Rectal smooth muscle tissue (tissue), 1 donor: ENCODE measurements around the gene RAB44.

Source experiments
- H3K27ac ChIP-seq: one replicate; pipeline ENCODE4 v1.7.0; 2013; ENCODE audit warnings: low read depth, low read length, inconsistent platforms
- H3K27me3 ChIP-seq: one replicate; pipeline ENCODE4 v1.7.0; 2013; ENCODE audit warnings: low read length; ENCODE audit not compliant: control insufficient read depth, insufficient read depth
- H3K36me3 ChIP-seq: one replicate; pipeline ENCODE4 v1.7.0; 2013; ENCODE audit warnings: low read length; ENCODE audit not compliant: control insufficient read depth, insufficient read depth
- H3K4me1 ChIP-seq: one replicate; pipeline ENCODE4 v1.7.0; 2013; ENCODE audit warnings: low read length; ENCODE audit not compliant: control insufficient read depth, insufficient read depth
- H3K4me3 ChIP-seq: one replicate; pipeline ENCODE4 v1.7.0; 2013; ENCODE audit warnings: low read length
- H3K9ac ChIP-seq: one replicate; pipeline ENCODE4 v1.7.0; 2013; ENCODE audit warnings: low read length

RAB44 gene

GRCh38 chr6:36724514-36725390, 27.1 kb downstream of the RAB44 start:
- Histone ChIP-seq H3K27ac (no peak overlapping the region), H3K36me3 (no peaks in the 10 kb centered on the region), H3K4me1 (no peaks in the 10 kb centered on the region)

DNA sequence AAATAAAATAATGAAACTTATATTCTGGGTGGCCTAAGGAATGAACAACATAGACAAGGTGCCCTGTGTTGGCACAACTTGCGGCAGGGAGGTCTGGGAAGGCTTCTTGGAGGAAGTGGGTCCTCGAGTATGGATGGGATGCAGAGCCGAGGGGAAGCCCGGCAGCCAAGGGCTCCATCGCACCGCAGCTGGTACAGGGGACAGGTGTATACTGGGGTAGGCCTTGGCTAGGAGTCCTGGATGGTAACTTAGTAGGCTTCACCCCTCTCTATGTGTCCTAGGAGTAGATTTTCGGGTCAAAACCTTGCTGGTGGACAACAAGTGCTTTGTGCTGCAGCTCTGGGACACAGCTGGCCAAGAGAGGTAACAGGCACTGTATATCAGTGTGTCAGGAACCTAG, 28.0 kb downstream of the RAB44 start:
- Histone ChIP-seq H3K4me1 (no peaks in the 10 kb centered on the region), H3K27me3 (no peaks in the 10 kb centered on the region), H3K27ac (no peak overlapping the region), H3K9ac (no peak overlapping the region), H3K36me3 (no peaks in the 10 kb centered on the region), H3K4me3 (no peak overlapping the region)

More at GRCh38 chr6:36724514-36725390, 27.1 kb downstream of the RAB44 start:
- Histone ChIP-seq H3K9ac (no peak overlapping the region), H3K4me3 (no peak overlapping the region), H3K27me3 (no peaks in the 10 kb centered on the region)

GRCh38 chr6:36727505-36728021, 29.9 kb downstream of the RAB44 start:
- Histone ChIP-seq H3K27me3 (no peaks in the 10 kb centered on the region), H3K27ac (no peak overlapping the region), H3K4me3 (no peak overlapping the region), H3K36me3 (no peaks in the 10 kb centered on the region), H3K9ac (no peak overlapping the region), H3K4me1 (no peaks in the 10 kb centered on the region)

- Histone ChIP-seq H3K4me3 (no peak overlapping the region), H3K9ac (no peak overlapping the region), H3K4me1 (no peaks in the 10 kb centered on the region), H3K27me3 (no peaks in the 10 kb centered on the region), H3K27ac (no peak overlapping the region), H3K36me3 (no peaks in the 10 kb centered on the region)
These were observed 30.9 kb downstream of the RAB44 start for GRCh38 chr6:36728289-36729160.

GRCh38 chr6:36729161-36729524, 31.5 kb downstream of the RAB44 start:
- Histone ChIP-seq H3K27ac (no peak overlapping the region), H3K36me3 (no peaks in the 10 kb centered on the region), H3K4me3 (no peak overlapping the region), H3K4me1 (no peaks in the 10 kb centered on the region), H3K9ac (no peak overlapping the region), H3K27me3 (no peaks in the 10 kb centered on the region)

DNA sequence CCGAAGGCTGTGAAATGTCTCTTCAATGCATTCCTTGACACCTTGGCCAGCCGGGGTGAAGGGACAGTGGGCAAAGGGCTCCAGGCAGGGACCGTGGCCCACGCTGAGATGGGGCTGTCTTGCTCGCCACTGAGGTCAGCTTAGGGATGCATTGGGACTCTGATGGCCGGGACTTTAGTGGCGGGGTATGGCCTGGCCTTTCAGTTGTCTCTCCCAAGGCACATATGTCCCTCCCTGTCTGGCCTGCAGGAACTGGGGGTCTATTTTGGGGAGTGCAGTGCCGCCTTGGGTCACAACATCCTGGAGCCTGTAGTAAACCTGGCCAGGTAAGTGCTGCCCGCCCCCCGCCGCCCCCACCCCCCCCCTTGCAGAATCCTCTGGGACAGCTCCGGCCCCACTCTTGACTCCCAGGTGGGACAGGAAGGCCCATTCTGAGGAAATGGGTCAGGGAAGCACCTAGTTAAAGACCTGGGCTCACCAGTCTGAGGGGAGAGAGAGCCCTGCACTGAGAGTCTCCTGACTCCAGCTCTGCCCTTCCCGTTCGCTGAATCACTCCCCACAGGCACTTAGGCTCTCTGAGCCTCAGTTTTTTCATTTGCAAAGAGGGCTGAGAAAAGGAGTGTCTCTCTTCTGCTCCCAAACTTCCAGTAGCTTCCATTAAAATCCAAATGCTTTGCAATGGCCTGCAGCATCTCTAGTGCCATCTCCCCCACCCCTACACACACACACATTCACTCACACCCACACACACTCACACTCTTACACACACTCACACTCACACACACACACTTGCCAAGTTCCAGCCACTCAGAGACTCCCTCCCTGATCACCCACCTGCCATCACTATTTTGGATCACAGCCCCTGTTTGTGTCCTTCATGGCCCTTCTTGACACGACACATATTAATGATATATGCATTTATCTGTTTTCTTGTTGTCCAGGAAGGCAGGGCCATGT, 33.1 kb downstream of the RAB44 start:
- Histone ChIP-seq H3K9ac (no peak overlapping the region), H3K27ac (no peak overlapping the region), H3K4me1 (peaks cover 6% of the 10 kb centered on the region), H3K4me3 (no peak overlapping the region), H3K27me3 (no peaks in the 10 kb centered on the region), H3K36me3 (no peaks in the 10 kb centered on the region)

DNA sequence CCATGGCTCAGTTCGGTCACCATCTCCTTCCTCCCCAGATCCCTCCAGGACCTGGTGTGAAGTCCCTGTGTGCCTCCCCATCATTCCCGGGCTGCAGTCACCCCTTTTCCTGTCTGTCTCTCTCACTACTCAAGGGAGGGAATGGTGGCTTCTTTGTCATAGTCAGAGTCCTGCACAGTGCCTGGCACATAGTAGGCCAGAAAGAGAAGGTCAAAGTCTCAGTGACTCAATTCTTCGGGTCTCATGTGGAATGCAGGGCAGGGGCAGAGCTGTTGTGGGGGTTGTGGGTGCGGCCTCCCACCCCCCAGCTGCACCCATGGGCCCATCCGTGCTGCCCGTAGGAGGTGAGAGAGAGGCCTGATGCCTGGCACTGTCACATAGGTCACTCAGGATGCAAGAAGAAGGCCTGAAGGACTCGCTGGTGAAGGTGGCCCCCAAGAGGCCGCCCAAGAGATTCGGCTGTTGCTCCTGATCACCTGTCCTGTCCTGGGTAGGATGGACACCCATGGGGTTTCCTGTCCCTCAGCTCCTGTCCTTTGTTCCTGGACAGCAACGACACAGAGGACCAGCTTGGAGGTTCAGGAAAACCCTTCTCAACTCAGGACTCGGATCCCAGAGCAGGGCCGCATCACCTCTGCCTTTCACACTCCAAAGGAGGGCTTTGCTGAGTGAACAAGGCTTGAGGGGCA, 34.1 kb downstream of the RAB44 start:
- Histone ChIP-seq H3K27ac (no peak overlapping the region), H3K4me1 (peaks cover 9% of the 10 kb centered on the region), H3K27me3 (no peaks in the 10 kb centered on the region), H3K9ac (no peak overlapping the region), H3K36me3 (no peaks in the 10 kb centered on the region), H3K4me3 (no peak overlapping the region)

- H3K27me3 ChIP-seq, result no peaks in the 10 kb centered on the region
- H3K27ac ChIP-seq, result no peak overlapping the region
- H3K9ac ChIP-seq, result no peak overlapping the region
- H3K36me3 ChIP-seq, result no peaks in the 10 kb centered on the region
- H3K4me3 ChIP-seq, result no peak overlapping the region
- H3K4me1 ChIP-seq, result peaks cover 9% of the 10 kb centered on the region
These were observed 35.7 kb downstream of the RAB44 start for GRCh38 chr6:36733300-36733699.

DNA sequence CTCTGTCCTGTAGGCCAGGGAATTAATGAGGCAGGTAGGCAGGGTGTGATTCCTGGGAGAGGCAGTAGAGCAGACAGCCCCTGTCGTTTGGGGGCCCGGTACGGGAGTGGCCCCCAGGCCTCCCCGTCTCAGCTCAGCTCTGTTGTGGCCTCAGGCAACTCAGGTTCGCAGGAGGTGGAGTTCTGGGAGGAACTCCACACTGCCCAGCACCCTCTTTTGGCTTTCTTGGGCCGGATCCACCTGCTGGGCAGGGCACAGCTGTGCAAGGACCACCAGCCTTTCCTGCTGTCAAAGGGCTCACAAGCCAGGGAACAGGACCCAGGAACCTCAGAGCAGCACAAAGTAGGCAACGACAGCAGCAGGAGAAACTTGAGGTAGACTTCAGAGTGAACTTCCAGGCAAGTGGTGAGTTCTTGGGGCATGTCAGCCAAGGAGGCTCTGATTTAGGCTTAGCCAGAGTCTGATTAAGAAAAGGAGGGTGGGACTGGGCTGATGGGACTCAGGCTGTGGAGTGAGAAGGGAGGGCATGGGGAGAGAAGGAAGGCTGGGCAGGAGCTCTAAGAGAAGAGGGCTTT, 36.9 kb downstream of the RAB44 start:
- Histone ChIP-seq H3K9ac (no peak overlapping the region), H3K27ac (peak overlapping the region; percentile 81)

DNA sequence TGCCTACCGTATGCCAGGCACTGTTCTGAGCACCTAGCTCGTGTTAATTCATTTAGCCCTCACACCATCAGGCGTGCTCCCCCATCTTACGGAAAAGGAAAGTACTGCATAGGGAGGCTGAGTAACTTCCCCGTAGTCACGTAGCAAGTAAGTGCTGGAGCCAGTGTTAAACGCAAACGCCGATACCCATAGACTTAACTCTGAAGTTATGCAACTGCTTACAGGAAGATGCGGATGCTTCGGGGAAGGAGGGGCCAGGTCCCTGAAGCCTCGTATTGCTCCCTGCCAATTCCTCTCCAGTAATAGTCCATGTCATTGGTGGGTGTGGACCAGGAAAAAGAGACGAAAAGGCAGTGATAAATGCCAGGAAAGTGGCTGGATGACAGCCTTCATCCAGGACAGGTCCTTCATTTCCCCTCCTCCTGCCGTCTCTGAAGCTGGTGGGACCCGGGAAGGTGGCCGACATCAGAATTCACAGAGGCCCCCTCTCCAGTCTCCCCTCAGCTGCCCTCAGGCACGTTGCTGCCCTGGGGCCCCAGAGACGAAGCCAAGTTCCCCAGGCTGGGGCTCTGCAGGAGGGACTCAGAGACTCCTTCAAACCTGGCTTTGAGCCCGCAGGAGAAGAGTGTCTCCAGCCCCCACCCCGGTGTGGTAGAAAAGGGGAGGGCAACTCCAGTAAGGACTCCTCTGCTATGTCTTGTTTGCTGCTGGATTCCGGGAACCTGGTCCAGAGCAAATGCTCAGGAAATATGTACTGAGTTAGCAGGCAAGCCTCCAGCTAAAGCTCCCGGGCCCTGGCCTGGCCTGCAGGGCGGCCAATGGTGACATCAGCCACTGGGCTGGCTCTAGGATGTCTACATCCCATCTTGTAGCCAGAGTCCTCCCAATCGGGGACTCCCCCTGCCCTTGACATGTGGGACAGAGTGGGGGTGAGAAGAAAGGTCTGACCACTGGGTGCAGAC, 37.8 kb downstream of the RAB44 start:
- Histone ChIP-seq H3K36me3 (no peaks in the 10 kb centered on the region), H3K4me3 (peak overlapping the region; percentile 46), H3K9ac (no peak overlapping the region), H3K27ac (peak overlapping the region; percentile 81), H3K4me1 (peaks cover 9% of the 10 kb centered on the region), H3K27me3 (no peaks in the 10 kb centered on the region)

More for the DNA sequence above, 36.9 kb downstream of the RAB44 start:
- no peaks in the 10 kb centered on the region for H3K27me3 ChIP-seq
- peaks cover 9% of the 10 kb centered on the region for H3K4me1 ChIP-seq
- no peaks in the 10 kb centered on the region for H3K36me3 ChIP-seq
- H3K4me3 ChIP-seq, result peak overlapping the region; percentile 46
